Parathyroid adenoma (tissue), 2 donors: Measurements from ENCODE around the gene HDC.

Source experiments
- H2AFZ ChIP-seq: fragments of 300-600 bp; sonication (generic); one replicate; pipeline ENCODE4 v1.7.0; 2017; ENCODE audit warnings: antibody characterized with exemption, mild to moderate bottlenecking
- H3K27ac ChIP-seq: fragments of 300-600 bp; sonication (generic); one replicate; pipeline ENCODE4 v1.7.0; 2017
- H3K27me3 ChIP-seq: fragments of 300-600 bp; sonication (generic); one replicate; pipeline ENCODE4 v1.7.0; 2017; ENCODE audit warnings: low read length; ENCODE audit not compliant: control insufficient read depth, insufficient read depth
- H3K36me3 ChIP-seq: fragments of 300-600 bp; sonication (generic); one replicate; pipeline ENCODE4 v1.7.0; 2017; ENCODE audit warnings: low read length; ENCODE audit not compliant: control insufficient read depth, insufficient read depth
- H3K4me1 ChIP-seq: fragments of 300-600 bp; sonication (generic); one replicate; pipeline ENCODE4 v1.7.0; 2017; ENCODE audit warnings: control low read depth
- H3K4me2 ChIP-seq: fragments of 300-600 bp; sonication (generic); one replicate; pipeline ENCODE4 v1.7.0; 2017; ENCODE audit warnings: low read length
- H3K4me3 ChIP-seq: fragments of 300-600 bp; sonication (generic); one replicate; pipeline ENCODE4 v1.7.0; 2017; ENCODE audit warnings: low read depth, low read length
- H3K79me2 ChIP-seq: fragments of 300-600 bp; sonication (generic); one replicate; pipeline ENCODE4 v1.7.0; 2017; ENCODE audit warnings: control low read depth
- H3K9ac ChIP-seq: fragments of 300-600 bp; sonication (generic); one replicate; pipeline ENCODE4 v1.7.0; 2017; ENCODE audit warnings: mild to moderate bottlenecking
- H3K9me3 ChIP-seq: fragments of 300-600 bp; sonication (generic); one replicate; pipeline ENCODE4 v1.7.0; 2017; ENCODE audit warnings: low read length; ENCODE audit not compliant: control insufficient read depth
- CTCF ChIP-seq: fragments of 300-600 bp; sonication (generic); IDR thresholded peaks from one replicate; pipeline ENCODE4 v1.7.0; 2017; ENCODE audit warnings: antibody characterized with exemption, mild to moderate bottlenecking
- donor health status: primary hyperparathyroidism.

The HDC gene

GRCh38 chr15:50241684-50242450, 23.7 kb downstream of the HDC start:
- H3K4me3 ChIP-seq, result no peak overlapping the region
- H3K9ac ChIP-seq, result no peak overlapping the region
- H3K27ac ChIP-seq, result no peak overlapping the region
- TF ChIP-seq CTCF, result no peak
- no peak overlapping the region for H2AFZ ChIP-seq
- no peaks in the 10 kb centered on the region for H3K79me2 ChIP-seq
- H3K4me2 ChIP-seq, result no peak overlapping the region
- no peaks in the 10 kb centered on the region for H3K4me1 ChIP-seq
- no peaks in the 10 kb centered on the region for H3K9me3 ChIP-seq
- no peaks in the 10 kb centered on the region for H3K27me3 ChIP-seq
- no peaks in the 10 kb centered on the region for H3K36me3 ChIP-seq

GRCh38 chr15:50238255-50238654, 27.3 kb downstream of the HDC start:
- Histone ChIP-seq H3K79me2 (no peaks in the 10 kb centered on the region), H3K4me2 (no peak overlapping the region), H3K36me3 (no peaks in the 10 kb centered on the region), H3K4me1 (no peaks in the 10 kb centered on the region), H3K9ac (no peak overlapping the region), H3K27ac (no peak overlapping the region), H3K27me3 (no peaks in the 10 kb centered on the region), H3K9me3 (no peaks in the 10 kb centered on the region), H2AFZ (no peak overlapping the region), H3K4me3 (no peak overlapping the region)
- no peak for TF ChIP-seq CTCF

- no peak overlapping the region for H3K4me2 ChIP-seq
- no peaks in the 10 kb centered on the region for H3K36me3 ChIP-seq
- no peaks in the 10 kb centered on the region for H3K4me1 ChIP-seq
- H3K27me3 ChIP-seq, result no peaks in the 10 kb centered on the region
- H3K9ac ChIP-seq, result no peak overlapping the region
- no peak for TF ChIP-seq CTCF
- no peak overlapping the region for H2AFZ ChIP-seq
- H3K79me2 ChIP-seq, result no peaks in the 10 kb centered on the region
- no peak overlapping the region for H3K4me3 ChIP-seq
- H3K9me3 ChIP-seq, result no peaks in the 10 kb centered on the region
- H3K27ac ChIP-seq, result no peak overlapping the region
These were observed 29.1 kb downstream of the HDC start for GRCh38 chr15:50236433-50236832.

GRCh38 chr15:50235794-50236193, 29.7 kb downstream of the HDC start:
- H3K4me3 ChIP-seq, result no peak overlapping the region
- no peaks in the 10 kb centered on the region for H3K79me2 ChIP-seq
- no peak overlapping the region for H3K9ac ChIP-seq
- no peak overlapping the region for H3K4me2 ChIP-seq
- TF ChIP-seq CTCF, result no peak
- H3K27me3 ChIP-seq, result no peaks in the 10 kb centered on the region
- H3K36me3 ChIP-seq, result no peaks in the 10 kb centered on the region
- H3K27ac ChIP-seq, result no peak overlapping the region
- no peaks in the 10 kb centered on the region for H3K9me3 ChIP-seq
- no peaks in the 10 kb centered on the region for H3K4me1 ChIP-seq
- no peak overlapping the region for H2AFZ ChIP-seq

- no peaks in the 10 kb centered on the region for H3K79me2 ChIP-seq
- no peaks in the 10 kb centered on the region for H3K27me3 ChIP-seq
- no peak overlapping the region for H3K4me2 ChIP-seq
- no peaks in the 10 kb centered on the region for H3K9me3 ChIP-seq
- no peak overlapping the region for H2AFZ ChIP-seq
- no peak overlapping the region for H3K9ac ChIP-seq
- H3K4me1 ChIP-seq, result no peaks in the 10 kb centered on the region
- H3K4me3 ChIP-seq, result no peak overlapping the region
- H3K27ac ChIP-seq, result no peak overlapping the region
- TF ChIP-seq CTCF, result no peak
- H3K36me3 ChIP-seq, result no peaks in the 10 kb centered on the region
These were observed 30.8 kb downstream of the HDC start for GRCh38 chr15:50234764-50235163.
